ENCODE results near the gene BROX. TPM values are rescaled to one million over a fixed set of nuclear protein-coding genes. Genes with fewer than 3 reads are reported as not detected.

Gene BROX
- total RNA-seq, 4 donors from 2014 or later = 36.6 to 55.6 (median 48.4) TPM

DNA sequence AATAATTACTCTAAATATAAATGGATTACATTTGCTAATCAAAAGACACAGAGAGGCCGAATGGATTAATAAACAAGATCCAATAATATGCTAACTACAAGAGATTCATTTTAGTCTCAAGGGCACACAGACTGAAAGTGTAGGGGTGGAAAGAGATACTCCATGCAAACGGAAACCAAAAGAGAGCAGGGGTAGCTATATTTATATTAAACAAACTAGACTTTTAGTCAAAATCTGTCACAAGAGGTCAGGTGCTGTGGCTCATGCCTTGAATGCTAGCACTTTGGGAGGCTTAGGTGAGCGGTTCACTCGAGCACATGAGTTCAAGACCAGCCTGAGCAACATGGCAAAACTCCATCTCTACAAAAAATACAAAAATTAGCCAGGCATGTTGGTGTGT, 68.9 kb downstream of the BROX start:
- TF ChIP-seq POLR2AphosphoS5 (IDR thresholded peaks at IDR 0.05) (no peak), EP300 (IDR thresholded peaks at IDR 0.05) (no peak), POLR2A (IDR thresholded peaks at IDR 0.05; ENCODE audit: low read depth) (no peak)
- TF ChIP-seq, protein P1, sequence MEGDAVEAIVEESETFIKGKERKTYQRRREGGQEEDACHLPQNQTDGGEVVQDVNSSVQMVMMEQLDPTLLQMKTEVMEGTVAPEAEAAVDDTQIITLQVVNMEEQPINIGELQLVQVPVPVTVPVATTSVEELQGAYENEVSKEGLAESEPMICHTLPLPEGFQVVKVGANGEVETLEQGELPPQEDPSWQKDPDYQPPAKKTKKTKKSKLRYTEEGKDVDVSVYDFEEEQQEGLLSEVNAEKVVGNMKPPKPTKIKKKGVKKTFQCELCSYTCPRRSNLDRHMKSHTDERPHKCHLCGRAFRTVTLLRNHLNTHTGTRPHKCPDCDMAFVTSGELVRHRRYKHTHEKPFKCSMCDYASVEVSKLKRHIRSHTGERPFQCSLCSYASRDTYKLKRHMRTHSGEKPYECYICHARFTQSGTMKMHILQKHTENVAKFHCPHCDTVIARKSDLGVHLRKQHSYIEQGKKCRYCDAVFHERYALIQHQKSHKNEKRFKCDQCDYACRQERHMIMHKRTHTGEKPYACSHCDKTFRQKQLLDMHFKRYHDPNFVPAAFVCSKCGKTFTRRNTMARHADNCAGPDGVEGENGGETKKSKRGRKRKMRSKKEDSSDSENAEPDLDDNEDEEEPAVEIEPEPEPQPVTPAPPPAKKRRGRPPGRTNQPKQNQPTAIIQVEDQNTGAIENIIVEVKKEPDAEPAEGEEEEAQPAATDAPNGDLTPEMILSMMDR (IDR thresholded peaks at IDR 0.05) = no peak
- no peak for DNase-seq (ENCODE audit: extremely low spot score)
- Histone ChIP-seq H3K27ac (replicated peaks in 1 of 4) (no peak overlapping the region), H3K27me3 (no peaks in the 10 kb centered on the region), H3K4me3 (no peak overlapping the region), H3K4me1 (peaks cover 0 to 11% (median 4%) of the 10 kb centered on the region in 4 donors), H3K9me3 (no peaks in the 10 kb centered on the region), H3K36me3 (no peaks in the 10 kb centered on the region)
- intact Hi-C loops (cut with DNase I) = no loop called here
- 89% methylated on average over 4 of the region's 4 CpGs for WGBS

DNA sequence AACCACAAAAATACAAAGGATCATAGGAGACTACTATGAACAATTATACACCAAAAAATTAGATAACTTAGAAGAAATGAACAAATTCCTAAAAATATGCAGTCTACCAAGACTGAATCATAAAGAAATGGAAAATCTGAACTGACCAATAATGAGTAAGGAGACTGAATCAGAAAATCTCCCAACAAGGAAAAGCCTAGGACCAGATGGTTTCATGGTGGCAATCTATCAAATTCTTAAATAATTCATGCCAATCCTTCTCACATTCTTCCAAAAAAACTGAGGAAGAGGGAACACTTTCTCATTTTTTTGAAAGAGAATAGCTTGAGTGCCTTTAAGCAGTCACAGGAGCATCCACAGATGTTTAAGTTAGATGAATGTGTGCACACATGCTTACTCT, 70.7 kb downstream of the BROX start:
- H3K9me3 ChIP-seq = no peaks in the 10 kb centered on the region
- intact Hi-C loops (cut with DNase I) = no loop called here
- TF ChIP-seq POLR2AphosphoS5 (IDR thresholded peaks at IDR 0.05) (no peak), POLR2A (IDR thresholded peaks at IDR 0.05; ENCODE audit: low read depth) (no peak)
- TF ChIP-seq, protein P1 (IDR thresholded peaks at IDR 0.05) = no peak
- H3K27me3 ChIP-seq = no peaks in the 10 kb centered on the region
- no peak overlapping the region for H3K4me3 ChIP-seq
- no peaks in the 10 kb centered on the region for H3K36me3 ChIP-seq
- no peak for DNase-seq (ENCODE audit: extremely low spot score)
- no peak overlapping the region for H3K27ac ChIP-seq (replicated peaks in 1 of 4)
- H3K4me1 ChIP-seq = peaks cover 0 to 9% (median 4%) of the 10 kb centered on the region in 4 donors

DNA sequence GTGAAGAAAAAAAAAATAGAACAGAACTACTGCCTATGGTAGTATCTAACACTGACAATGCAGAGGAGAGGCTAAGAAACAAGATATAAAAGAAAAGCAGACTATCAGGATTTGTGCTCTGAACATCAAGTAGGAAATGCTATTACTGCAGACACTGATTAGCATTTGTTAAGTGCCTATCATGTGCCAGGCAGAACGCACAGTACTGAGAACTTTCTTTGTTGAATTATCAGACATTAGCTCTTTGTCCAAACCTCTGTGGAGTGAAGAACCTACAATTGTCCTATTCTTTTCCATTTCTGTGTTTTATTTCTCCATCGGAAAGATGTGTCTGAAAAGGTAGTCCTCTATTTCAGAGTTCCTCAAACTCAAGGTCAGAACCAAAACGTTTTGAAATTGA, 72.0 kb downstream of the BROX start:
- WGBS = 55% methylated on average over 3 of the region's 3 CpGs
- no peak overlapping the region for H3K27ac ChIP-seq (replicated peaks in 1 of 4)
- no peaks in the 10 kb centered on the region for H3K36me3 ChIP-seq
- H3K4me3 ChIP-seq = no peak overlapping the region
- TF ChIP-seq EP300 (IDR thresholded peaks at IDR 0.05) = no peak
- no peak for TF ChIP-seq POLR2A (IDR thresholded peaks at IDR 0.05; ENCODE audit: low read depth)
- TF ChIP-seq, protein P1 (IDR thresholded peaks at IDR 0.05) = no peak
- no peak for TF ChIP-seq POLR2AphosphoS5 (IDR thresholded peaks at IDR 0.05)
- H3K4me1 ChIP-seq = peaks cover 0 to 7% (median 3%) of the 10 kb centered on the region in 4 donors
- no peak for DNase-seq (ENCODE audit: extremely low spot score)
- no peaks in the 10 kb centered on the region for H3K9me3 ChIP-seq
- H3K27me3 ChIP-seq = no peaks in the 10 kb centered on the region
- intact Hi-C loops (cut with DNase I) = no loop called here

Other genes starting within 250 kb of the BROX start
- under 1 TPM in 2 of 4 donors, not detected in 2; 0.63 to 0.83 TPM for gene HHIPL2, start 164.5 kb upstream of the BROX start, total RNA-seq
- 1 to 10 TPM; 2.5 to 4.5 (median 3.9) TPM for gene TAF1A, start 122.6 kb upstream of the BROX start, total RNA-seq
- gene MIA3, start 94.5 kb upstream of the BROX start, total RNA-seq = 10 to 100 TPM; 36.1 to 53.0 (median 49.0) TPM
- gene AIDA, start 73 bp upstream of the BROX start, total RNA-seq = 100 to 1,000 TPM in 2 of 4 donors, 10 to 100 TPM in 2; 94.3 to 120 (median 99.8) TPM
- gene FAM177B, start 24.6 kb downstream of the BROX start, total RNA-seq = 1 to 10 TPM in 1 of 4 donors, under 1 TPM in 1, not detected in 2; 0.42 to 1.3 TPM
- gene DISP1, start 102.5 kb downstream of the BROX start, total RNA-seq = 10 to 100 TPM in 2 of 4 donors, 1 to 10 TPM in 2; 9.3 to 14.1 (median 10.8) TPM

Data from esophagus muscularis mucosa (tissue), 4 donors.